HG02763 (cell line): ENCODE measurements around the gene SERINC5.

Source experiments
- ATAC-seq: cut with Tn5 transposase; IDR thresholded peaks from one replicate; pipeline ENCODE4 v1.9.1; 2021; ENCODE audit warnings: mild to moderate bottlenecking, moderate library complexity; ENCODE audit not compliant: unreplicated experiment

Gene SERINC5

DNA sequence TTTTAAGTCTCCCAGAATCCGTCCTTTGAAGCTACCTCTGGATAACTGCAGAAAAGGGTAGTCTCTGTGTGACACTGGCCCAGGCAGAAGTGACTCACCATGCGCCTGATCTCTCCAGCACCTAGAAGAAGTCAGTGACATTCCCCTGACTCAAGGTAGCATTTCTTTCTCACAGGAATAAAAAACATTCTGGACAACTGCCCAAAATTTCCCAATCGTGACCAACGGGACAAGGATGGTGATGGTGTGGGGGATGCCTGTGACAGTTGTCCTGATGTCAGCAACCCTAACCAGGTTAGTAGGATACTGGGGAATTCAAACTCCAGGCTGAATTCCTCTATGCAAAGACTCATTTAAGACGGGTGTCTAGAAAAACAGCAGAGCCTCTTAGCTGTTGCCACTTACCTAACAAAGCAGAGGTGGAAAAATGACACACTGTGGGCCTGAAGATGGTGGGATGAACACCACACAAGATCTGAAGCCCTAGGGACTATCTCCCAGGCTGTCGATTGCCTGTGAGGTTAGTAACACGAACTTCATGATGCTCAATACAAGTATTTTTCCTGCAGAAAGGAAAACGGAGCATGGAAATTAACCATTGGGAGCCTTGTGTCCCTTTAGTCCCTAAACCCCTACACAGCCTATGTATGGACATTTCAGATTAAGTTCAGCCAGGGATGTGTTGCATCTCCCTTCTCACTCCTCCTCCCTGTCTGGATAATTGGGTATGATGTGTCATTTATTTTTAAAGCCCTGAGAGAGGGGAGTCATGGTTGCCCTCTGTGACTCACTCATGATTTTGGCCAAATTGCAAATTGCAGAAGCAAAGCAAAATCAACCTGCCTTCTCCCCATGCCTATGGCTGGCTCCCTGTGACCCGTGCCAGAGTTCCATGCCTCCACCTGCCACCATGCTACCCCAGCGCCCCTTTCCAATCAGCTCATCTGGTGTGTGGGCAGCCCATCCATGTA lies 183.5 kb downstream of the SERINC5 start:
- ATAC-seq, result no peak

DNA sequence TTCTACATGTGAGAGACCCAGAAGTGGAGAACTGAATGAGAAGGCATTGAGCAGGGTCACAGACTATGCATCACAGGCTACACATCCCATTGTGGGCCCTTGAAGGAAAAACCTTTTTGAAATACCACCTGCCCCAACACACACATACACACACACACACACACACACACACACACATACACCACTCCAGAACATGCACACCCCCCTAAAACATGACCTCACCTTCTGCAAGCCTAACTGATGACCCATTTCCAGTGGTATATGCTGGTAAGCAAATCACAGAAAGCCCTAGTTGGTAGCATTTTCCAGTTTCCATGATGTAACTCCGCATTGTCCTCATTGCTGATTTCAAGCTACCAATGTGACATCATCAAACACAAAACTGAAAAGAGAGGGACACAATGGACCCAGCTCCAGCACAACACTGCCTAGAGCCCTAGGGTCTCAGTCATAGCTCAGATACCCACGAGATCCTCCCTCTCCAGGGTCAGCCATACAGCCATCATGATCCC lies 184.3 kb downstream of the SERINC5 start:
- no peak for ATAC-seq

DNA sequence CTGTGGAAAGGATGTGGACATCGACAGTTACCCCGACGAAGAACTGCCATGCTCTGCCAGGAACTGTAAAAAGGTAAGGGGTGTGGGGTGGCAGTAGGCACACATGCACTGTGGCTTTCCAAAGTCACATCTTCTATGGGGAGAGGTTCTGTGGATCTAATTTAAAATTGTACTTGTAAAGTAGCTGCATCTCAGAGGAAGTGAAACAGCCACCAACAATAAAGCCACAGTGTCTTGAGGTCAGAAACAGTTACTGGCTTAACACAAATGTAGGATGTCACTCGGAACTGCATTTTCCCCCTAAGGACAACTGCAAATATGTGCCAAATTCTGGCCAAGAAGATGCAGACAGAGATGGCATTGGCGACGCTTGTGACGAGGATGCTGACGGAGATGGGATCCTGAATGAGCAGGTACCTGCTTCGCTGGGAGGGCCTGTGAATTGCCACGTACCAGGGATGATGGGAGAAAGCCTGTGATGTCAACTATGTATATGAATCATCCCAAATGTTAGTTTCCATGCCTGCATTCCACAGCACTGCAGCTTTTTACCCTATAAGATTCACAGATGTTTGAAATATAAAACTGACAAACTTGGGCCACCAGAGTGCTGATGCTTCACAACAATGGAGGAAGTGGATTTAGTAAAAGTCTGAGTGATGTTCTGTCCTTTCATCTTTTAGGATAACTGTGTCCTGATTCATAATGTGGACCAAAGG lies 185.4 kb downstream of the SERINC5 start:
- ATAC-seq, result no peak

DNA sequence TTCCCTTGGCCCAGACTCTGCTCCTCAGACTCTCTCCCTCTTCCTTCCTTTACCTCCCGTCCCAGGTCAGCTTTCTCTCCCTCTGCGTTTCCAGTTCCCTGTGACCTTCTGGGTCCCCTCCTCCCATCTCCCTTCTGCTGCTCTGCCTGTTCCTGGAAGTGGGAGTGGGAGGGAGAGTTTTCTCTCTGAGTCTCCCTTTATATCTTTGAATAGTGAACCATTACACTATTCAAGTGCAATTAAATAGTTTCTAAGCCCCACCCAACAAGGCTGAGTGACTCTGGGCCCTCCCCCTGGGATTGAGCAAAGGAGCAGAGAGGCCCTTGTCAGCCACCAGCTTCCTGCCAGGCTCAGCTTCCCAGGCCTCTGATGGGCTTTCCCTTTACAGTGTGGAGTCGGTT lies 185.9 kb downstream of the SERINC5 start:
- ATAC-seq, result no peak

DNA sequence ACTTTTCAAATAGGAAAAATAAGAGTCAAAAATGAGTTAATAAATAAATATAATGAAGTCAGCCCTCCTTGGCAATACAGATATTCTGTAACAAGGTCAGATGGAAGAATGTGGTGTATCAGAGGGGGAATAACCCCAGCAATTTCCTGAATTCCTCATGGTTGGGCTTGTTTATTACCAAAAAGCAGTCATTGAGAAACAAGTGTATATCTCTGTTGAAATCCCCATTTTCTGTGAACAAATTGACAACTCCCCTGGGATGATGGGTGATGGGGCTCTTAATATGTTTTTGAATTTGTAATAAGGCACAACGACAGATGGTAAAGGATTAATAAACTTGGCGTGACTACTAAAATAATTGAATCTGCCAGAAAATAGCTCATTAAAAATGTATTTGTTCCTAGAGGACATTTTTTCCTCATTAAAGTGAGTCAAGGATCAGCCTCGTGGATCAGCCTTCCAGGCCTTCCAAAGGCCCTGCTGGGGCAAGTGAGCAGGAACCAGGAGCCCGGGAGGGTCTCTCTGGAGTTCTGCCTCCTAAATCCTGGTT lies 186.5 kb downstream of the SERINC5 start:
- no peak for ATAC-seq

DNA sequence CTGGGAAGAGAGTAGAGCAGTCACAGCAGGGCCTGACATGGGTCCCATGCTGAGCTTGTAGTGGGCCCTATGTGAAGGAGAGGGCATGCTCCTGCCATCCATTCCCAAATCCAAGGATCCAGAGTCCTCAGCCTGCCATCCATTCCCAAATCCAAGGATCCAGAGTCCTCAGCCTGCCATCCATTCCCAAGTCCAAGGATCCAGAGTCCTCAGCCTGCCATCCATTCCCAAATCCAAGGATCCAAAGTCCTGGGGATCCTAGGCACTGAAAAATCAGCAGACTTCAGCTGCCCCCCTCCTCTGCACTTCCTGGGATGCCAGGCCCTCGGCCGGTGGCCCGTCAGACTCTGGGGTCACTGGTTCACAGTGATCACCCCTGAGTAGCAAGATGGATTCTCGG lies 187.1 kb downstream of the SERINC5 start:
- no peak for ATAC-seq

DNA sequence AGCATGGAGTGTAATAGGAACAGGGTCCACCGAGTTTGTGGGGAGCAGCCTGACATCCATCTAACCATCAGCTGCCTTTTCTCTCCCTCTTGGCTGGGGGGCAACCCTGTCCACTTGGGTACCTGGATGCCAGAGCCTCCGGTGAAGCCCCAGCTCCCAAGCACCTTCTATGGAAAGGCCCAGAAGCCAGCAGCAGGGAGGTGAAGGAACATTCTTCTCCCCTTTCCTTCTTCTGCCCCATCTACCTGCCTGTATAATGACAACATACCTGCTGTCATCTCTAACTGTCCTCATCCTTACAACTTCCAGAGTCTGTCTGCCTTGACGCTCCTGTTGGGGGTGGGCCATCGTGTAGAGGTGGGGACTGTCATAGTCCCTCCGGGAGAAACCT lies 187.6 kb downstream of the SERINC5 start:
- no peak for ATAC-seq

DNA sequence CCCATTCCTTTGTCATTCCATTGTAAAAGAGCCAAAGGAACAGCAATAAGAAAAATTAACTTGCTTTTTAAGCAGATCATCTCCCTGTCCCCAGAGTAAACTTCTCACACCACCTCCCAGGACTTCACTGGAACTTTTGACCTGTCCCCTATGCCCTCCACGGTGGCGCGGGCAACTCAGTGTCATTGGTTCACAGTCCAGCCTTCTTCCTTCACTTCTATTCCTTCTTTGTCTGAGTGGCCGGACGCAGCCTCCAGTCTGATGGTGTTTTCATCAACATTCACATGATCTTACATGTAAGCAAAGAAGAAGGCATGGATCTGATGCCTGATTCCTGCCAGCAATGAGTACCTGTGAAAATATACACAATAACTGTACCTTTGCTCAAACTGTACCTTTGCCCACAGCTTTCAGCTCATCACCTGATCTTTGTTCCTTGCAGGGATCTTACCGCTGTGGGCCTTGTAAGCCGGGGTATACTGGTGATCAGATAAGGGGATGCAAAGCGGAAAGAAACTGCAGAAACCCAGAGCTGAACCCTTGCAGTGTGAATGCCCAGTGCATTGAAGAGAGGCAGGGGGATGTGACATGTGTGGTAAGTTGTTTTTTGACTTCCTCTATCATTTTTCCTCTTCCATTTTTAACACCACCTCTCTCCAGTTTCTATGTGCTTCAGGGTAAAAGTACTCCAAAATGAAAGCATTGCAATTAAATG lies 188.2 kb downstream of the SERINC5 start:
- ATAC-seq, result no peak

DNA sequence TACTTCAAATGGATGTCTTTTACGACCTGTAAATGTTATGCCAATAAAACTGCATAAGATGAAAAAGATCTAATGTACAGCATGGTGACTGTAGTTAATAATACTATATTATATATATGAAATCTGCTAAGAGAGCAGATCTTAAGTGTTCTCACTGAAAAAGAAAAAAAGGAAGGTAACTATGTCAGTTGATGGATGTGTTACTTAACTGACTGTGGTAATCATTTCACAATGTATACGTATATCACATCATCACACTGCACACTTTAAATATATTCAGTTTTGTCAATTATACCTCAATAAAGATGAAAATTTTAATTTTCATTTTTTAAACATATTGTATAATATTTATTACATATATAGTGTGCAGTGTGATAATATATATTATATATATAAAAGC lies 188.8 kb downstream of the SERINC5 start:
- no peak for ATAC-seq

DNA sequence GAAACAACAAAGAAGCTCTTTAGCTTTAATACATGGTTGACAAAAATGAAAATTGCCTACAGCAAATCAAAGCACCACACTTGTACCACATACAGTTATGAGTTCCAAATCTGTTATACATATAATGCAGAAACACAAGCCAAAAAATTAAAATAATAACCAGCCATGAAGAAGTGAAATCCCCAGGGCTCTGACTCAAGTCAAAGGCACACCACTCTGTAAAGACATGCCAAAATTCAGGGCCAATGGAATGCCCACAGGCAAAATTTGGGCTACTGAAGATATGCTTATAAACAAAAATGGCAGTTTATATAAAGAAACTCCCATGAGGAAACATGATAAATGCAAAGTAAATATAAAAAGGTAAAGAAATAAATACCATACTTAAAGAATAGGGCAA lies 191.7 kb downstream of the SERINC5 start:
- ATAC-seq, result no peak
